GM18517 (cell line): ENCODE data around the gene NUP35.
A peak's percentile ranks its signal among the peaks of the same experiment; 100 is the strongest.

Experiments
- ATAC-seq: cut with Tn5 transposase; IDR thresholded peaks from one replicate; pipeline ENCODE4 v1.9.1; 2021; ENCODE audit warnings: mild to moderate bottlenecking, moderate library complexity; ENCODE audit not compliant: unreplicated experiment

Gene NUP35, protein sequence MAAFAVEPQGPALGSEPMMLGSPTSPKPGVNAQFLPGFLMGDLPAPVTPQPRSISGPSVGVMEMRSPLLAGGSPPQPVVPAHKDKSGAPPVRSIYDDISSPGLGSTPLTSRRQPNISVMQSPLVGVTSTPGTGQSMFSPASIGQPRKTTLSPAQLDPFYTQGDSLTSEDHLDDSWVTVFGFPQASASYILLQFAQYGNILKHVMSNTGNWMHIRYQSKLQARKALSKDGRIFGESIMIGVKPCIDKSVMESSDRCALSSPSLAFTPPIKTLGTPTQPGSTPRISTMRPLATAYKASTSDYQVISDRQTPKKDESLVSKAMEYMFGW

GRCh38 chr2:183124222-183124956 lies at the start of gene NUP35:
Gene NUP35 (plus strand): TSS chr2:183124443. CDS start chr2:183124458, 15 bp downstream.
- peak; percentile 92 for ATAC-seq

DNA sequence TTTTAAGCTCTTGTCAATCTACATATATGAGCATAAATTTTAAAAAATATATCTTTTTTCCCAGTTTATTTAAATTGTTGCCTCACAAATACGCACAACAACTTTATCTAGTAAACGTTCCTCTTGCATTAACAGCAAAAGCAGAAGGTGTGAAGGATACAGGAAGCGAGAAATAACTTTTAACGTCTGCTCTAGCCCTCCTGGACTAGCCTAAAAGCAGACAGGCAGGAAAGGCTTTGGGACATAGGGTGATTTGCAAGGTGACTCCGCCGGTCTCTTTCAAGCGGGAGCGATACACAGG lies 46.1 kb upstream of the NUP35 start:
- peak; percentile 18 for ATAC-seq

DNA sequence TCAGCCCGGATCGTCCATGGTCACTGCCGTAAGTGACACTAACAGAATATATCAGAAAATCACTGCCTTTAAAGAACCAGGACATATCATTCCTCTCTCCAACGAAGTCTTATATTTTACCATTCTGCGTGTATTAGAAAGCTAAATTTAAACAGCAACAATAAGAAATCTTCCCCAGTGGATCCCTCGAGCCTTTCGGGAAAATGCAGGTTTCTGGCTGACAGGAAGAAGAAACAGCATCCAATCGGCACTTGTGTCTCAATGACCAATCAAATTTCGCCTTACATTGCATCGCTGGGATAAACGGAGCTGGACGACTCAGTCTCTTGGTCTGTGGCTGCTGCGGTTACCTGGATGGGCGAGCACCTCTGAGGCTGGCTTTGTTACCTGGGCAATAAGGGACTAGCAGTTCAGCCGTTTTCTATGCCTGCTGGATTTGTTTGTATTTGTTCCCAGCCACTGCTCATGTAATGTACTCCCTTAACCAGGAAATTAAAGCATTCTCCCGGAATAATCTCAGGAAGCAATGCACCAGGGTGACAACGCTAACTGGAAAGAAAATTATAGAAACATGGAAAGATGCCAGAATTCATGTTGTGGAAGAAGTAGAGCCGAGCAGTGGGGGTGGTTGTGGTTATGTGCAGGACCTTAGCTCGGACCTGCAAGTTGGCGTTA lies 45.6 kb upstream of the NUP35 start, which contains the start of gene DUSP19:
TSS of gene DUSP19 (plus strand) at position 284 of the 675 bp plus-strand sequence. CDS start at position 471, 187 bp downstream.
- peak; percentile 79 for ATAC-seq

- ATAC-seq = peak; percentile 40
Observed at GRCh38 chr2:183079139-183079775, 45.0 kb upstream of the NUP35 start.

DNA sequence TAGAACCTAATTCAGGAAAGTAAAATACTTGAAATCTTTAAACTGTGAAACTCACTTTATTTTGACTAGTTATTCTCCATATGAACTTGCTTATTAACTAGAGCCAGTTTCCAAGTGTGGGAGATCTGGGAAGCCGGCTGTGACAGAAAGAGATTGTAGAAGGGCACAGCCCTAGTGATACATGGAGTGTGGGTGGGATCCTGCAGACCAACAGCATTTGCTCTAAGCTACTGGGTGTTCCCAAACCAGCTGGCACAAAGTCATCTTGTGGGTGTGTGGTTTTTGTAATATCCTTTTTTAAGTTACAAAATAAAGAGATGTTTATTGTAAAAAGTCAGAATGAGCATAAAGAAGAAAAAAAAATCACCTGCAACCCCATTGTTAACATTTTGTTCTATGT lies 42.3 kb upstream of the NUP35 start:
- ATAC-seq = no peak

GRCh38 chr2:183088061-183088460 lies 36.2 kb upstream of the NUP35 start:
- ATAC-seq = no peak

DNA sequence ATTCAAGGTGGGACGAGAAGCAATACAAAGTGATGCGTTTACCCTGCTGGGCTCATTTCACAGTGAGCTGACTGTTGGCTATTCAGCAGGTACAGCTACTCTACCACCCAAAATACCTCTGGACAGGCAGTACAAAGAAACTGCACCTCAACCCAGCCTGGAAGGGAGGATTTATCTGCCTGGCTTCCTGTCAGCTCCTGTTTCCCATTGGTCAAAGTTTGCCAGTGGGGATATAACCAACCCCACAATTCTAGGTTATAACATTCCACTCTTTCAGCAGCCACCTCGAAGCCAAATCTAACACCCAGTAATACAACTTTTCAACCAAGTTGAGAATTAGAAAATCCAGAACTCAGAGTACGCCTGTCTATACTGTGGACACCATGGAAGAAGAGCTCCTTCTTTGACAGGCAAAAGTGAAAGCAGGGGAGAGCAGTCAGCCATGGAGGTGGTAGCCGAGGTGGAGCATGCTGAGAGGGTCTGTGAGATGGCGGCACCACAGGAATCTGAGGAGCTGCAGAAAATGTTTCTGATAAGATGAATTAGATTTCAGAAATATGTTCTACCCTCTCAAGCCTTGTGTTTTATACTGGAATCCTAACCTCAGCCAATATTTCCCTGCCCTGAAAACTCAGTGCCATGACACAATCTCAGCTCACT lies 34.9 kb upstream of the NUP35 start:
- ATAC-seq = peak; percentile 51

DNA sequence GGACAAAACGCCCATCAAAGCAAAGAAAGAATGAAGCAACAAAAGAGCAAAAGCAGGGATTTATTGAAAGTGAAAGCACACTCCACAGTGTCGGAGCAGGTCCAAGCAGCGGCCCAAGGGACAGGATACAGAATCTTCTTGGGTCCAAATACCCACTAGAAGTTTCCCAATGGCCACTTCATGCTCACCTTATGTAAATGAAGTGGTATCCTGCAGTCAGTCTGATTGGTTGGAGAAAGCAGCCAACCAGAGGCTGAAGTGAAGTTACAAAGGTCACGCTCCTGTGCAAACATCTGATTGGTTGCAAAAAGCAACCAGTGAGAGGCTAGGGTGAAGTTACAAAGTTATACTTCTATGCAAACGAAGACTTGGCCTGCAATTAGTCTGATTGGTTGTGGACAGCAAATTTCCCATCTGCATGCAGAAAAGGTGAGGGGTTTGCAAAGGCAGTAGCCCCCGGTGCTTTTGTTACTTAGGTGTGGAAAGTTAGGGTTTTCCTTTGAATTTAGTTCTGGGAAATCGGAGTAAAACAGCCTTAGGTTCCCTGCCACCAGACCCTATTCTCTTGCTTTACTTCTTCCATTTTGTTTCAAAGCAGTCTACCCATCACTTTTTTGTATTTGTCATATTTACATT lies 32.8 kb upstream of the NUP35 start:
- no peak for ATAC-seq

GRCh38 chr2:183091954-183092345 lies 32.3 kb upstream of the NUP35 start:
- no peak for ATAC-seq

DNA sequence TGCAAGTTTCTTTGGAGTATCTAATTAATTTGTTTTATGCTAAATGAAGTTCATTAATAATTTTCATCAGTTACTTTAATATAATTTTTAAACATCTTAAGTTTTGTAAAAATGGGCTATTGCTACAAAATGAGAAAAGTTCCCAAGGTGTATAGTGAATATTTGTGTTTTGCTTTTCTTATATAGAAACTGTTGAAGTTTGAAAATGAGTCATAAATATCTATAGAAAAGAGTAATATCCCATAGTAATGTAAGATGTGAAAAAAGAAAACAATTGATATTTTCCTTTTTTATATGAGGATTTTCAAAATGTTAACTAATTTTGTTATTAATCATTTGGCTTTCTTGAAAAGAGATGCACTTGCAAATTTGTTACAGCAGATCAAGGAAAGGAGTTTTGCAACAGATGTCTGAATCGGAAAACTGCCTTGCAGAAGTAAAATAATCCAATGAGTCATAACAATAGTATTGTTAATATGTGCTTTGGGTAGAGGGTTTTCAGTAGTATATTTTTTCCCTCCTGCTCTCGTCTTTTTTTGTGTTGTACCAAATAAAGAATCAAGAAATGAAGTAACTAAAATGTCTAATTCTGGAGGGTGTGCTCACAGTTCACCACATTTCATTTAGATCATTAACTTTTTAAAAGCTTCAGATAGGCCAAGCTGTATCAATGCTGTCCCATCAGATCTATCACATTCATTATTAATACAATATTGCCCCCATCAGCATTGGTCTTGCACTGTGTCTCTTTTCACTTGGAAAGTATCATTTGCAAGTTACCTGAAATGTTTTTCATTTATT lies 30.2 kb upstream of the NUP35 start:
- peak; percentile 89 for ATAC-seq

DNA sequence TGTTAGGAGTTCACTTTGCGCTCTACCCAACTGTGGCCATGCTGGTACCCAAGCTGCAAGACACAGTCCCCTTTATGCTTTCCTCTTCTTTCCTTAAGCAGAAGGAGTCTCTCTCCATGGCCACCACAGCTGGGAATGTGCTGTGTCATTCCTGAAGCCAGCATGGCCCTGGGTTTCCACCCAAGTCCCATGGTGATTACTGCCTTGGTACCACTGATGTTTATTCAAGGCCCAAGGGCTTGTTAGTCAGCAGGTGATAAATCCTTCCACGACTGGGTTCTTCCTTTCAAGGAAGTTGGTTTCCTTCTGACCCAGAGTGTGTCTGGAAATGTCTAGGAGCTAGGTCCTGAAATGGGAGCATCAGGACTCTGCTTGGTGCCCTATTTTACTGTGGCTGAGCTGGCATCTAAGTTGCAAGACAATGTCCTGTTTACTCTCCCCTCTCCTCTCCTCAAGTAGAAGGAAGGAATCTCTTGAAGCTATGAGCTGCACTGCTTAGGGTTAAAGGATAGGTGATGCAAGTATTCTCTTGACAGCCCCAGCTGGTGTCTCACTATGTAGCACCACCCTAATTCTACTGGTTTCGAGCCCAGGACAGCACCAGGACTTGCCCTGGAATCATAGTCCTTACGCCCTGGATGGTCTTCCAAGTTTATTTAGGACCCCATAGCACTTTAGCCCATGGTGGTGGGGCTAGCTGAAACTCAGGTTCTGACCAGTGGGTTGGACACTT lies 18.7 kb upstream of the NUP35 start:
- no peak for ATAC-seq

- no peak for ATAC-seq
Observed at GRCh38 chr2:183112577-183112976, 11.7 kb upstream of the NUP35 start.

- ATAC-seq = no peak
Observed at GRCh38 chr2:183113630-183114029, 10.6 kb upstream of the NUP35 start.

GRCh38 chr2:183117226-183117625 lies 7.0 kb upstream of the NUP35 start:
- no peak for ATAC-seq

DNA sequence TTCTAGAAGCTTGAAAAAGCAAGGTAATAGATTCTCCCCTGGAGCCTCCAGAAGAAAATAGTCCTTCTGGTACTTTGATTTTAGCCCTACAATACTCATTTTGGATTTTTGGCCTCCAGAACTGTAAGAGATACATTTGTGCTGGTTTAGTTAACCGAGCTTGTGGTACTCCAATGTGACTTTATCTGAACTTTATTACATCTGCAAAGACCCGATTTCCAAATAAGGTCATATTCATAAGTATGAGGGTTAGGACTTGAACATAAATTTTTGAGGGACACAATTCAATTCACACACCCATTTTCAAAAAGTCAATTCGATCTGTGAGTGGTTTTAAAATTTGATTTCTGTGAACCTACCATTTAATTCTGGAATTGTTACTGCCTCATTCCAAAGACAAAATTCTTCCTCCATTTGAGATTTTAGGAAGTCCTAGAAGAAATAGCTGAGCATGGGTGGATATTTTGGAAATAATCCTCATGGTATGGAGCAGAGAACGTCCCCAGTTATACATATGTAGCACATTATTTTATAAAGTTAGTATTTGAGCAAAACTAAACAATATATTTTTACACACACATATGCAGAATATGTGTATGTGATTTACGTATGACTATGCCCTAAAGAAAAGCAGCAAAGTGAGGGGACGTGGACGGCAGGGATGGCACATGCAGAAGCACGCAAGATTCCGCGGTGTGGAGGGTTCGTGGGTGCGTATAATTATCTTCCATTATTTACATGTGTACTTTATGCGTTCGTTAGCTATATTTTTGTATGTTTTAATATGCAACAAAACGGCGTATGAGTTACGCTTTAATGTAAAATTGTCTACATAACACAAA lies 905 bp upstream of the NUP35 start:
- no peak for ATAC-seq

GRCh38 chr2:183123959-183124221 lies 353 bp upstream of the NUP35 start:
- ATAC-seq = peak; percentile 37

GRCh38 chr2:183124957-183125255 lies 663 bp downstream of the NUP35 start:
- ATAC-seq = no peak

- ATAC-seq = no peak
Observed at GRCh38 chr2:183125659-183126341, 1.6 kb downstream of the NUP35 start.
